Activated naive CD8-positive, alpha-beta T cell treated with anti-CD3 and anti-CD28 coated beads, Interleukin-2, amount 10 ng/mL, durations not matched to agents 7 days and 5 days (primary cell): ENCODE measurements around the gene RS1. TPM values are rescaled to one million over a fixed set of nuclear protein-coding genes. Genes with fewer than 3 reads are reported as not detected.
A peak's percentile ranks its signal among the peaks of the same experiment; 100 is the strongest.

ENCODE experiments used
- ATAC-seq: fragments of 150-1000 bp; cut with Tn5 transposase; one replicate; pipeline ENCODE4 v1.10.0; 2021; ENCODE audit warnings: low read depth, moderate library complexity
- POLR2A ChIA-PET: fragments of 350-600 bp; sonication (Branson Sonifier 250); formaldehyde crosslinking; loops from one replicate; lab custom pipeline; 2021; ENCODE audit warnings: antibody characterized with exemption; lab: Charles Lee
- DNase-seq: peaks from one replicate; pipeline ENCODE4 v3.0.0; 2021
- H3K27ac Mint-ChIP-seq: one replicate; pipeline ENCODE4 v1.8.0; 2022; ENCODE audit warnings: mild to moderate bottlenecking, mixed read lengths
- H3K27me3 Mint-ChIP-seq: one replicate; pipeline ENCODE4 v1.8.0; 2022; ENCODE audit warnings: mild to moderate bottlenecking, moderate library complexity, mixed read lengths
- H3K36me3 Mint-ChIP-seq: one replicate; pipeline ENCODE4 v1.8.0; 2021; ENCODE audit warnings: mild to moderate bottlenecking, mixed read lengths
- H3K4me1 Mint-ChIP-seq: one replicate; pipeline ENCODE4 v1.8.0; 2021; ENCODE audit warnings: mixed read lengths
- H3K4me3 Mint-ChIP-seq: one replicate; pipeline ENCODE4 v1.8.0; 2022; ENCODE audit warnings: mild to moderate bottlenecking, moderate library complexity, mixed read lengths
- H3K9me3 Mint-ChIP-seq: one replicate; pipeline ENCODE4 v1.8.0; 2021; ENCODE audit warnings: mixed read lengths
- total RNA-seq, 2 experiments: library from RNA; stranded (reverse); gene quantifications; one replicate each; pipeline ENCODE4 v1.2.3, GENCODE V29; 2021

Gene RS1
- total RNA-seq, 2 experiments from 2014 or later: not detected

DNA sequence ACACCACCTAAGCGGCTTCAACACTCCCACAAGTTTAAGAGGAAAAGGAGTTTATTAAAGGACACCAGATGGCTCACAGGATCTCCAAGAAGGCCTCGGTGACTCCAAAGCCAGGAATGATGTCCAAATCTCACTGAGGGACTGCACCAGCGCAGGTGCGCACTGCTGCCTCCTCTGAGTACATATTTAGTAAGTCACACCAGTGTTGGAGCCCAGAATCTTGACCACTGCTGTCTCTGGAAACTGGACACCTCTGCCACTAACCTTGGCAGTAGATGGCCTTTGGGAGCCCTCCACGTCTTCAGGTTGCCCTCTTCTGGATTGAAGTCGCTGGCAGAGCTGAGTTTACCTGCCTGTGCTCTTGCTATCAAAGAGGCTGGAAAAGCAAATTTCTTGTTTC is 10.1 kb upstream of the RS1 start:
- Mint-ChIP-seq H3K36me3 (no peaks in the 10 kb centered on the region), H3K27ac (no peak overlapping the region), H3K27me3 (no peaks in the 10 kb centered on the region), H3K4me1 (no peaks in the 10 kb centered on the region), H3K9me3 (no peaks in the 10 kb centered on the region), H3K4me3 (no peak overlapping the region)
- DNase-seq: no peak
- no peak for ATAC-seq
- POLR2A ChIA-PET: no interaction called here

DNA sequence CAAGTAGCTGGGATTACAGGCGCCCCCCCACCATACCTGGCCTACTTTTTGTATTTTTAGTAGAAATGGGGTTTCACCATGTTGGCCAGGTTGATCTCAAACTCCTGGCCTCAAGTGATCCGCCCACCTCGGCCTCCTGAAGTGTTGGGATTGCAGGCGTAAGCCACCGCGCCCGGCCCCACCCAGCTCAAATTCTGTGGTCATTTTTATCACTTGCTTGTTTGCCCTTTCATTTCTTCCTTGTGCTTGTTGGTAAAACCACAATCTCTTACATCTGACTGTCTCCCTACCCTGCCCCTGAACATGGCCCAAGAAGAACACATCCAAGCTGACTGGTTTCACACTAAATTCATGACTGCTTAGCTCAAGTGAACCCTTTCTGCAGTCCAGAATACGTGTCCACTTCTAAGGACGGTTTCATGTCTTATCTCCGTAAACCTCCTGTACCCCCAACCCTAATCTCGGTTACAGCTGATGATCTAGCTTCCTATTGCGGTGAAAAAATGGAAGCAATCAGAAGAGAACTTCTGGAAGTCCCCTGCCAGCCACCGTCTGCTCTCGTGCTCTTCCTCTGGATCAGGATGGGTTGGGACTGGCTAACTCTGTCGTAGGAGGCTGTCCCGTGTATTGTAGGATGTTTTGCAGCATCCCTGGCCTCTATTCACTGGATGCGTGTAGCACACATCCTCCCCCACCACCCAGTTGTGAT is 5.4 kb upstream of the RS1 start:
- H3K27ac Mint-ChIP-seq: no peak overlapping the region
- POLR2A ChIA-PET: no interaction called here

GRCh38 chrX:18676470-18676869 is 4.6 kb upstream of the RS1 start:
- Mint-ChIP-seq H3K4me1 (peaks cover 2% of the 10 kb centered on the region), H3K36me3 (no peaks in the 10 kb centered on the region), H3K27me3 (peaks cover 3% of the 10 kb centered on the region), H3K27ac (no peak overlapping the region), H3K9me3 (no peaks in the 10 kb centered on the region), H3K4me3 (no peak overlapping the region)
- POLR2A ChIA-PET: no interaction called here
- ATAC-seq: no peak
- no peak for DNase-seq

More for the DNA sequence above, 5.4 kb upstream of the RS1 start:
- Mint-ChIP-seq H3K9me3 (no peaks in the 10 kb centered on the region), H3K4me3 (no peak overlapping the region), H3K36me3 (no peaks in the 10 kb centered on the region), H3K4me1 (peaks cover 2% of the 10 kb centered on the region), H3K27me3 (peaks cover 2% of the 10 kb centered on the region)
- ATAC-seq: no peak
- DNase-seq: no peak

GRCh38 chrX:18676050-18676449 is 4.1 kb upstream of the RS1 start:
- POLR2A ChIA-PET: no interaction called here
- H3K36me3 Mint-ChIP-seq: no peaks in the 10 kb centered on the region
- H3K4me1 Mint-ChIP-seq: peaks cover 2% of the 10 kb centered on the region
- H3K27ac Mint-ChIP-seq: no peak overlapping the region
- no peak for DNase-seq
- H3K27me3 Mint-ChIP-seq: peaks cover 3% of the 10 kb centered on the region
- H3K9me3 Mint-ChIP-seq: no peaks in the 10 kb centered on the region
- H3K4me3 Mint-ChIP-seq: no peak overlapping the region
- no peak for ATAC-seq

DNA sequence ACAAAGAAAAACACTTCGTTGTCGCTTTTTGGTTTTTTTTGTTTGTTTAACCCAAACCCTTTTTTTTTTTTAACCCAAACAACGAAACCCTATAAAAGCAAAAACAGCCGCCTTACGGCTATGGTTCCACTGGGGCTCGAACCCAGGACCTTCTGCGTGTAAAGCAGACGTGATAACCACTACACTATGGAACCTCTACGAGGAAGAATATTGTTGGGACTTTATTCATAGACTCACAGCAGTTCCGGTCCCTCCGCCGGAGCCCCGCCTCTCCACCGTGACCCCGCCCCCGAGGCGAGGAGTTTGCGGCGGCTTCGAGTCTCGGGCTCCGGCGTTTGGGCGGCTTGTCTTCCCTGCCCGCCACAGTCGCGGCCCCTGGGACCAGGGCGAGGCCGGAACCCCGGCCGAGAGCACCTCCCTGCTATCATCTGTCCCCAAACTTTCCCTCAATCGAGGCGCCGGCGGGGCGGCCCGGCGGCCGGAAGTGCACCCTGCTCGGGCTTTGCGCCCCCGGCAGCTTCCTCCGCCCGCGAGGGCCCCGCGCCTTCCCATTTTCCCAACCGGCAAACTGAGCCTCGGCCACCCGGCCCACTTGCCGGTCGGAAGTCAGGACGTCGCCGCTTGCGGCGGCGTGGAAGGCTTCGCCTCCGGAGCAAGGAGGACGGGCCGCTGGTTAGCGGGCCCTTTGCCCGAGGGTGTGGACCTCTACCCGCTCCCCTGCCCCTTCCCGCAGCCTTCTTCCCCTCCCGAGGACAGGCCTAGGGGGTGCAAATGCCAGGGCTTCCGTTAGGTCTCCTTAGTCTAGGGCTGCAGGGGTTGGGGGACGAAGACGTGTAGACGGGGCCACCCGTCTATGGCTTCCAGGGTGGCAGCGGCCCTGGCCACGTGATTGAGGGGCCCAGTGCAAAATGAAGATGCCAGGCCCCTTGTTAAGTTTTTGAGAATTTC is 3.2 kb upstream of the RS1 start:
- no peaks in the 10 kb centered on the region for H3K9me3 Mint-ChIP-seq
- peak overlapping the region; percentile 77 for H3K4me3 Mint-ChIP-seq
- peaks cover 2% of the 10 kb centered on the region for H3K4me1 Mint-ChIP-seq
- ATAC-seq (peak; percentile 81), DNase-seq (peak; percentile 82)
- peaks cover 5% of the 10 kb centered on the region for H3K27me3 Mint-ChIP-seq
- peak overlapping the region; percentile 74 for H3K27ac Mint-ChIP-seq
- POLR2A ChIA-PET: no interaction called here
- H3K36me3 Mint-ChIP-seq: no peaks in the 10 kb centered on the region

- POLR2A ChIA-PET: no interaction called here
- Mint-ChIP-seq H3K4me1 (peaks cover 2% of the 10 kb centered on the region), H3K4me3 (peak overlapping the region; percentile 77), H3K27ac (peak overlapping the region; percentile 74), H3K36me3 (no peaks in the 10 kb centered on the region), H3K27me3 (peaks cover 5% of the 10 kb centered on the region), H3K9me3 (no peaks in the 10 kb centered on the region)
- ATAC-seq: peak; percentile 34
- DNase-seq: peak; percentile 45
Measured at GRCh38 chrX:18674417-18674787, 2.5 kb upstream of the RS1 start.

- H3K4me3 Mint-ChIP-seq: peak overlapping the region; percentile 50
- DNase-seq (no peak), ATAC-seq (no peak)
- no peak overlapping the region for H3K27ac Mint-ChIP-seq
- no peaks in the 10 kb centered on the region for H3K9me3 Mint-ChIP-seq
- POLR2A ChIA-PET: no interaction called here
- no peaks in the 10 kb centered on the region for H3K36me3 Mint-ChIP-seq
- peaks cover 4% of the 10 kb centered on the region for H3K4me1 Mint-ChIP-seq
- H3K27me3 Mint-ChIP-seq: peaks cover 5% of the 10 kb centered on the region
Measured at GRCh38 chrX:18668071-18668835, 3.7 kb downstream of the RS1 start.

- Mint-ChIP-seq H3K27me3 (peaks cover 3% of the 10 kb centered on the region), H3K27ac (no peak overlapping the region), H3K4me3 (no peak overlapping the region), H3K36me3 (no peaks in the 10 kb centered on the region), H3K4me1 (peaks cover 4% of the 10 kb centered on the region), H3K9me3 (no peaks in the 10 kb centered on the region)
- ATAC-seq: no peak
- POLR2A ChIA-PET: no interaction called here
- no peak for DNase-seq
Measured at GRCh38 chrX:18666614-18667013, 5.3 kb downstream of the RS1 start.

GRCh38 chrX:18664947-18665346 is 7.0 kb downstream of the RS1 start:
- no peaks in the 10 kb centered on the region for H3K9me3 Mint-ChIP-seq
- no peak overlapping the region for H3K27ac Mint-ChIP-seq
- ATAC-seq: no peak

GRCh38 chrX:18661273-18661672 is 10.6 kb downstream of the RS1 start:
- Mint-ChIP-seq H3K4me3 (no peak overlapping the region), H3K9me3 (no peaks in the 10 kb centered on the region), H3K36me3 (no peaks in the 10 kb centered on the region), H3K27me3 (no peaks in the 10 kb centered on the region), H3K4me1 (no peaks in the 10 kb centered on the region), H3K27ac (no peak overlapping the region)
- no peak for ATAC-seq
- DNase-seq: no peak
- POLR2A ChIA-PET: no interaction called here

More at GRCh38 chrX:18664947-18665346, 7.0 kb downstream of the RS1 start:
- Mint-ChIP-seq H3K4me1 (peaks cover 4% of the 10 kb centered on the region), H3K27me3 (no peaks in the 10 kb centered on the region), H3K36me3 (no peaks in the 10 kb centered on the region), H3K4me3 (no peak overlapping the region)
- no peak for DNase-seq
- POLR2A ChIA-PET: no interaction called here

DNA sequence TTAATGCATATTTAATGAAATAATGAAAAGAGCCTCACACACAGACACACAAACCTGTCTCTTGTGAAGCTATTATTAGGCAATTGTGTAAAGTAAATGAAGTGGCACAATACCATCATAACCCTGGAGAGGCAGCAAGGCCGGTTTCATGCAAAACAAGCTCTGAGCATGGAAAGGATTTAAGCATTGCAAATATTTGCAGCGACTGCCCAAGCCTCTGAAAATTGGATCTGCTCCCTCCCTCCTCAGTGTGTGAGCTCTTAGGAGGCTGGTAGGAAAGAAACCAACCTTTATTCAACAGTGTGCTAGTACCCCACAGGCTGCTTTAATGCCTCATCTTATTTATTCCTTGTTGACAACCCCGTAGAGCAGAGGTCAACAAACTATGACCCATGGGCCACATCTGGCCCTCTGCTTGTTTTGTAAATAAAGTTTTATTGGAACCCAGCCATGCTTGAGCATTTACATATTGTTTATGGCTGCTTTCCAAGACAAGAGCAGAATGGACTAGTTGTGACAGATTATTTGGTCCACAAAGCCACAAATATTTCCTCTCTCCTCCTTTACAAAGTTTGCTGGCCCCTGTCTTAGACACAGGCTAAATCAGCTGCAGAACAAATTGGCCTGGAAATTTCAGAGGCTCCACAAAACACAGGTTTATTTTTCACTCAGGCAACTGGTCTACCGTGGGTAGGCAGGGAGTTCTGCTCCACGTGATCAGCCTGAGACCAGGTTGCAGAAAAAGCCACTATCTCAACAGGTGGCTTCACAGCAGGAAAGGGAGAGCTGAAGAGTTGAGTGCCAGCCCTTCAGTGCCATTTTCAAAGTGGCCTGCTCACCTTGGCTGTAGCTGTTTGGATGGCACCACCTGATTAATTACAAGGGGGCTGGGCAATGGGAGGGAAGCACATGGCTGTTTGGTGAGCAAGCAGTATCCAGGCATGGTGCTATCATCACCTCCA is 16.8 kb downstream of the RS1 start:
- H3K27me3 Mint-ChIP-seq: no peaks in the 10 kb centered on the region
- H3K27ac Mint-ChIP-seq: no peak overlapping the region
- H3K9me3 Mint-ChIP-seq: no peaks in the 10 kb centered on the region
- ATAC-seq (no peak), DNase-seq (no peak)
- no peaks in the 10 kb centered on the region for H3K36me3 Mint-ChIP-seq
- no peak overlapping the region for H3K4me3 Mint-ChIP-seq
- no peaks in the 10 kb centered on the region for H3K4me1 Mint-ChIP-seq
- POLR2A ChIA-PET: no interaction called here

GRCh38 chrX:18652636-18653035 is 19.3 kb downstream of the RS1 start:
- DNase-seq: no peak
- Mint-ChIP-seq H3K4me1 (no peaks in the 10 kb centered on the region), H3K27me3 (no peaks in the 10 kb centered on the region), H3K4me3 (no peak overlapping the region), H3K27ac (no peak overlapping the region), H3K36me3 (no peaks in the 10 kb centered on the region), H3K9me3 (no peaks in the 10 kb centered on the region)
- ATAC-seq: no peak
- POLR2A ChIA-PET: no interaction called here
